ENCODE measurements around the gene TMEM270.

The TMEM270 gene

DNA sequence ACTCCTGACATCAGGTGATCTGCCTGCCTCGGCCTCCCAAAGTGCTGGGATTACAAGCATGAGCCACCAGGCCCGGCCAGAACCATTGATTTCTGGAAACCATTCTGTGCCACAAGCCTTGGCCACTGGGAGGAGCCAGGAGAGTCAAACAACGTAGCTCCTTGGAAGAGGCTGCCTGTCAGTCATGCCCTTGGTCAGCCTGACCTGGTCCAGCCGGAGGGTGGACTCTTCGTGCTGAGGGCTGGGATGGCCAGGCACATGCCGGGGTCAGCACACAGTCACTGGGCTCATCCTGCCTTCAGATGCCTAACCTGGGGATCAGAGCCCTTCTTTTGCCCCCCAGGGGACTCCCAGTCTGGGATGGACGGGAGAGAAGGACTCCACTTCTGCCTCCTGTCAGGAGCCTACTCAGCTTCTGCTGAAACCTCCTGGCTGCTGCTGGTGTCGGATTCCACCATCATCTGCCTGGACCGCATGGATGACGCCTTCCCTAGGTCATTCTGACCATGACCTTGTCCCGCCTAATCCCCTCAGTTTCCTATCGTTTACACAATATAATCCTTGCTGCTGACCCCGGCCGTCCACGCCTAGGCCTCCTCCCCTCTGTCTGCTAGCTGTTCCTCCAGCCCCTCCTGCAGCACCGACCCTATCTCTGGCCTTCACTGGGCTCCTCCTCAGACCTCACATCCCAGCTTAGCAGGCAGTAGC, 30.4 kb downstream of the TMEM270 start:
- H3K4me1 ChIP-seq (ENCODE audit: low read depth, poor library complexity, severe bottlenecking), result no peaks in the 10 kb centered on the region
- H3K36me3 ChIP-seq (ENCODE audit: insufficient read depth), result no peaks in the 10 kb centered on the region
- no peak overlapping the region for H3K4me2 ChIP-seq
- H4K20me1 ChIP-seq (ENCODE audit: insufficient read depth), result no peaks in the 10 kb centered on the region
- no peak overlapping the region for H2AFZ ChIP-seq (ENCODE audit: low read depth)
- H3K4me3 ChIP-seq (IDR thresholded peaks at IDR 0.05; ENCODE audit: insufficient read depth, low read depth, low read length), result no peak overlapping the region
- TF ChIP-seq, protein P1, sequence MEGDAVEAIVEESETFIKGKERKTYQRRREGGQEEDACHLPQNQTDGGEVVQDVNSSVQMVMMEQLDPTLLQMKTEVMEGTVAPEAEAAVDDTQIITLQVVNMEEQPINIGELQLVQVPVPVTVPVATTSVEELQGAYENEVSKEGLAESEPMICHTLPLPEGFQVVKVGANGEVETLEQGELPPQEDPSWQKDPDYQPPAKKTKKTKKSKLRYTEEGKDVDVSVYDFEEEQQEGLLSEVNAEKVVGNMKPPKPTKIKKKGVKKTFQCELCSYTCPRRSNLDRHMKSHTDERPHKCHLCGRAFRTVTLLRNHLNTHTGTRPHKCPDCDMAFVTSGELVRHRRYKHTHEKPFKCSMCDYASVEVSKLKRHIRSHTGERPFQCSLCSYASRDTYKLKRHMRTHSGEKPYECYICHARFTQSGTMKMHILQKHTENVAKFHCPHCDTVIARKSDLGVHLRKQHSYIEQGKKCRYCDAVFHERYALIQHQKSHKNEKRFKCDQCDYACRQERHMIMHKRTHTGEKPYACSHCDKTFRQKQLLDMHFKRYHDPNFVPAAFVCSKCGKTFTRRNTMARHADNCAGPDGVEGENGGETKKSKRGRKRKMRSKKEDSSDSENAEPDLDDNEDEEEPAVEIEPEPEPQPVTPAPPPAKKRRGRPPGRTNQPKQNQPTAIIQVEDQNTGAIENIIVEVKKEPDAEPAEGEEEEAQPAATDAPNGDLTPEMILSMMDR (conservative IDR thresholded peaks at IDR 0.05; ENCODE audit: low read depth, low read length), result no peak
- H3K79me2 ChIP-seq (ENCODE audit: insufficient read depth, low read depth), result no peaks in the 10 kb centered on the region
- H3K27ac ChIP-seq, result no peak overlapping the region
- H3K9ac ChIP-seq, result no peak overlapping the region
- H3K27me3 ChIP-seq (ENCODE audit: insufficient read depth, low read depth), result peaks cover 4% of the 10 kb centered on the region

DNA sequence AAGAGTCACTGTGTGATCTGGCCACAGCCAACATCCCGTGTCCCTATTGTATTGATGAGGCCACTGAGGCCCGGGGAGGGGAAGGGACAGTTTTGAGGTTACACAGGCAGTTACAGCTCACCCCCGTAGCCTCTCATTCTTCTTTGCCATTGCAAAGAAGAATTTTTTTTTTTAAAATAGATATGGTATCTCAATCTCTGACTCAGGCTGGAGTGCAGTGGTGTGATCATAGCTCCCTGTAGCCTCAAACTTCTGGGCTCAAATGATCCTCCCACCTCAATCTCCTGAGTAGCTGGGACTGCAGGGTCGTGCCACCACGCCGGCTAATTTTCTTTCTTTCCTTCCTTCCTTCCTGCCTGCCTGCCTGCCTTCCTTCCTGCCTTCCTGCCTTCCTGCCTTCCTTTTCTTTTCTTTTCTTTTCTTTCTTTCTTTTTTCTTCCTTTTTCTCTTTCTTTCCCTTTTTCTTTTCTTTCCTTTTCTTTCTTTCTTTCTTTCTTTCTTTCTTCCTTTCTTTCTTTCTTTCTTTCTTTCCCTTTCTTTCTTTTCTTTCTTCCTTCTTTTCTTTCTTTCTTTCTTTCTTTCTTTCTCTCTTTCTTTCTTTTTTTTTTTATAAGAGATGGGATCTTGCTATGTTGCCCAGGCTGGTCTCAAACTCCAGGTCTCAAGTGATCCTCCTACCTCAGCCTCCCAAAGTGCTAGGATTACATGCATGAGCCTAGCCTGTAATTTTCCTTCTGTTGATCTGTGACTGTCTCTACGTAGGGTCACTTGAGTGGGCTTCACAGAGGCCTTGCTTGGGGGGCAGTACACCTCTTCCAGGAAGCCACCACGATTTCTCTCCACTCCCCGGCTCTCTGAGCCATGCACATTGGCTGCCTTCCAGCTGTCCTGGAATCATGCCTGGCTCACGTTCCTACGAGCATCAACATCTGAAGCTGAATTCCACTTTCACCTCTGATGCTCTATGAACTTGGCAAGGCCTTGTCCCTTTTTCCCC, 31.3 kb downstream of the TMEM270 start:
- H3K27ac ChIP-seq, result no peak overlapping the region
- TF ChIP-seq, protein P1 (conservative IDR thresholded peaks at IDR 0.05; ENCODE audit: low read depth, low read length), result no peak
- no peak overlapping the region for H2AFZ ChIP-seq (ENCODE audit: low read depth)
- no peaks in the 10 kb centered on the region; the same call in 1 of the 2 replicates for H3K27me3 ChIP-seq (ENCODE audit: insufficient read depth, low read depth)
- H3K36me3 ChIP-seq (ENCODE audit: insufficient read depth), result no peaks in the 10 kb centered on the region
- H4K20me1 ChIP-seq (ENCODE audit: insufficient read depth), result no peaks in the 10 kb centered on the region
- no peak overlapping the region for H3K9ac ChIP-seq
- no peaks in the 10 kb centered on the region for H3K4me1 ChIP-seq (ENCODE audit: low read depth, poor library complexity, severe bottlenecking)
- no peaks in the 10 kb centered on the region for H3K79me2 ChIP-seq (ENCODE audit: insufficient read depth, low read depth)
- H3K4me2 ChIP-seq, result no peak overlapping the region
- no peak overlapping the region for H3K4me3 ChIP-seq (IDR thresholded peaks at IDR 0.05; ENCODE audit: insufficient read depth, low read depth, low read length)

GRCh38 chr7:73893342-73894101, 32.6 kb downstream of the TMEM270 start:
- Histone ChIP-seq H3K4me3 (IDR thresholded peaks at IDR 0.05; ENCODE audit: insufficient read depth, low read depth, low read length) (no peak overlapping the region), H4K20me1 (ENCODE audit: insufficient read depth) (no peaks in the 10 kb centered on the region), H2AFZ (ENCODE audit: low read depth) (no peak overlapping the region), H3K4me2 (no peak overlapping the region), H3K4me1 (ENCODE audit: low read depth, poor library complexity, severe bottlenecking) (no peaks in the 10 kb centered on the region), H3K79me2 (ENCODE audit: insufficient read depth, low read depth) (no peaks in the 10 kb centered on the region), H3K9ac (no peak overlapping the region), H3K27ac (no peak overlapping the region), H3K36me3 (ENCODE audit: insufficient read depth) (no peaks in the 10 kb centered on the region), H3K27me3 (ENCODE audit: insufficient read depth, low read depth) (no peaks in the 10 kb centered on the region; the same call in 1 of the 2 replicates)
- TF ChIP-seq, protein P1 (conservative IDR thresholded peaks at IDR 0.05; ENCODE audit: low read depth, low read length), result no peak

DNA sequence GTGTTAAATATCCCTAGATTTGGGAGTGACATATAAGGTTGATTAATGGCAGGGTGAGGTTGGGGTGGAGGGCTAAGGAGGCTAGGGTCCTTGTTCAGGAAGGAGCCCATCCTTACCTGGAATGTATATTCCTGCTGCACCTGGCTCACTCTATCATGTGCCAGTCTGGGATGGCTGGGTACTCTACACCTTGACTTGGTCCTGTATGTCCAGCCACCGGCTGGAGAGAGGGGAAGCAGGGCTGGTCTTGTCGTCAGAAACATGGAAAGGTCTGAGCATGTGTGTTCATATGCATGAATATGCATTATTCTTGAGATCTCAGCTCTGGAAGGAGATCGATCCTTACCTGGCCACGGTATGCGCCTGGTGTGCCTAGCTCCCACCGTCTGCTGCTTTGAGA, 33.2 kb downstream of the TMEM270 start:
- no peaks in the 10 kb centered on the region for H3K79me2 ChIP-seq (ENCODE audit: insufficient read depth, low read depth)
- H3K4me2 ChIP-seq, result no peak overlapping the region
- no peak overlapping the region for H2AFZ ChIP-seq (ENCODE audit: low read depth)
- H3K4me1 ChIP-seq (ENCODE audit: low read depth, poor library complexity, severe bottlenecking), result no peaks in the 10 kb centered on the region
- H3K36me3 ChIP-seq (ENCODE audit: insufficient read depth), result no peaks in the 10 kb centered on the region
- H3K27me3 ChIP-seq (ENCODE audit: insufficient read depth, low read depth), result no peaks in the 10 kb centered on the region; the same call in 1 of the 2 replicates
- TF ChIP-seq, protein P1 (conservative IDR thresholded peaks at IDR 0.05; ENCODE audit: low read depth, low read length), result no peak
- no peak overlapping the region for H3K27ac ChIP-seq
- H4K20me1 ChIP-seq (ENCODE audit: insufficient read depth), result no peaks in the 10 kb centered on the region
- H3K4me3 ChIP-seq (IDR thresholded peaks at IDR 0.05; ENCODE audit: insufficient read depth, low read depth, low read length), result no peak overlapping the region
- H3K9ac ChIP-seq, result no peak overlapping the region

Data from KMS-11 (cell line).